NK-92 (cell line): ENCODE data around the gene IL17RE.
"Not testable (repeated sequence)": the region's sequence is repeated elsewhere in the genome, so short reads cannot be mapped to it uniquely, and the experiment has no call there.

Experiments
- DNase-seq: peaks from one replicate; lab custom pipeline; 2025; ENCODE audit not compliant: unreplicated experiment; lab: John Stamatoyannopoulos, UW

Gene IL17RE

GRCh38 chr3:9932843-9933560 lies 30.4 kb downstream of the IL17RE start:
- peak; percentile 23 for DNase-seq

DNA sequence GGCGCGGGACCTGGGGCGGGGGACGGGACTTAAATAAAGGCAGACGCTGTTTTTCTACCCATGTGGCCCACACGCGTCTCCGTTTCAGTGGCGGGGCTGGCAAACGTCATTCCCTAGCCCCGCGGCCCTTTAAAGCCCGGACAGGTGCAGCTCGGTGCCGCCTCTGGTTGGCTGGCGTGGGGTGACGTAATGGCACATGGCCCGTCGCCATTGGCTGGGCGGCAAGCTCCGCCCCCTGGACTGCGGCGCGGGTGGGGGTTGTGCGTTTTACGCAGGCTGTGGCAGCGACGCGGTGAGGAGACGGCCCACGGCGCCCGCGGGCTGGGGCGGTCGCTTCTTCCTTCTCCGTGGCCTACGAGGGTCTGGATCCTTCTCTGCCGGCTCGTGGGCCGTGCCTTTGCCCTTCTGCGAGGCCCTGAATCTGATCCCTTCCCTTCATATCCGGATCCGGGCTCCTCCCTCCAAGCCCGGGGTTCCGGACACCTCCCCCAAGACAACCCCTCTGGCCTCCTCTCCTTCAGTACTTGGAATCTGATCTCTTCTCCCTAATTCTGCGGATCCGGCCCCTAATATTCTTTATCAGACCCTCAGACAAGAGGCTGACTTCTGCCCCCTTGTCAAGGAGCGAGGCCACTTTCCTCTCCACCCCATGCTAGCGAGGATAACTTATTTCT lies 31.1 kb downstream of the IL17RE start, which contains the start of gene CRELD1:
Gene CRELD1, plus strand, starts transcription at position 274 of the 674 bp plus-strand sequence. CDS start 605 bp downstream, outside the sequence.
- peak; percentile 82 for DNase-seq

- DNase-seq: no peak
Measured at GRCh38 chr3:9934235-9934621, 31.6 kb downstream of the IL17RE start.

DNA sequence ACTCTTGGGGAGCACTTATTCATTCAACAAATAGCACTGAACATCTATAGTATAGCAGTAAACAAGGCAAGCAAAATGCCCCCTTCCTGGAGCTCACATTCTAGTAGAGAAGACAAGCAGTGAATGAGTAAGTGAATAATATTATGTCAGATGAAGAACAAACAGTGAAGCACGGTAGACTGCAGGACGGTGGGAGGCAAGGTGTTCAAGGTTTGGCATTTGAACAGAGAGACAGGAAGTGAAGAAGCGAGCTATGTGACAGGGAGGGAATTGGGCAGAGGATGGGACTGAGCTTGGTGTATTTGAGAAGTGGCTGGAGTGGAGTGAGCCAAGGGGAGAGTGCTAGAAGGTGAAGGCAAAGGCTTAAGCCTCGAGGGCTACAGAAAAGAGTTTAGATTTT lies 32.3 kb downstream of the IL17RE start:
- DNase-seq: no peak

DNA sequence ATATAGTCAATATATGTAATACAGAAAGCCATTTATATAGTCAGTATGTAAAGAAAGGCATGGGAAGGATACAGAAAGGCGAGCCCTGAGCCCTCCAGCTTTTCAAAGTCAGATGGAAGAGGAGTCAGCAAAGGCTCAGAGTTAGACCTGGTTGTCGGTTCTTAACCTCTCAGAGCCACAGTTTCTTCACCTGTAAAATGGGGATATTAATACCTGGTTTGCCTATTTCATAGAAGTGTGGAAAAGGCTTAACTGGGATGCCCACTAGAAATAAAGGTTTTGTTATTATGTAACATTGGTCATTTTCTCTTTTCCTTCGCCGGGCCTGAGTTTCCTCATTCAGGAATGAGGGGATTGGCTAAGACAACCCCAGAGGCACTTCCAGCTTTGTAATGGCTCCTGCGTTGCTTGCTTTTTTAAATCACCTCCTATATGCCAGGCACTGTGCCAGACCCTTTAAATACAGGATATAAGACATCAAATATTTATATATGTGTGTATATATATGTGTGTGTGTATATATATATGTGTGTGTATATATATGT lies 33.4 kb downstream of the IL17RE start:
- no peak for DNase-seq

DNA sequence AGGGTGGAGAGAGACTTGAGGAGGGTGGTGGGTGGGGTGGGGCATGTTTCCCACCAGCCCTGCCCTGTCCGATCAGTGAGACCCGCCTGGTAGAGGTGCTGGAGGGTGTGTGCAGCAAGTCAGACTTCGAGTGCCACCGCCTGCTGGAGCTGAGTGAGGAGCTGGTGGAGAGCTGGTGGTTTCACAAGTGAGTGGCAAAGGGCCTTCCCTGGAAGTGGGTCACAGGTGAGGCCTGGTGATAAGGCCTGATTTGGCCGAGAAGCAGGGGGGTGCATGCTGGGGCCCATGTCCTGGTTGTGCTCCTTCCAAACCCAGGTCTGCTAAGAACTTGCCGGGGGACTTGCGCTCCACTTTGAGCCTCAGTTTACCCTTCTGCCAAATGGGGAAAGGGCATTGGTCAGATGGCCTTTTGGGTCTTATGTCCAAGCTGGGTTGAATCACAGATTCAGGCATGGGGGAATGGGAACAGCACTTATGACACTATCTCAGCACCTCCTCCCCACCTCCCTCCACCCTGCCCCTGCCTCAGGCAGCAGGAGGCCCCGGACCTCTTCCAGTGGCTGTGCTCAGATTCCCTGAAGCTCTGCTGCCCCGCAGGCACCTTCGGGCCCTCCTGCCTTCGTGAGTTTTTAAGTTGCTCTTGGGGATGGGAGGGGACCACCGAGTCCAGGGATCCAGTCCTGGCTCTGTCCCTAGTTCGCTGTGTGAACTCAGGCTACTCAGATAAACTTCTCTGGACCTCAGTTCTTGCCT lies 35.0 kb downstream of the IL17RE start:
- DNase-seq: no peak

DNA sequence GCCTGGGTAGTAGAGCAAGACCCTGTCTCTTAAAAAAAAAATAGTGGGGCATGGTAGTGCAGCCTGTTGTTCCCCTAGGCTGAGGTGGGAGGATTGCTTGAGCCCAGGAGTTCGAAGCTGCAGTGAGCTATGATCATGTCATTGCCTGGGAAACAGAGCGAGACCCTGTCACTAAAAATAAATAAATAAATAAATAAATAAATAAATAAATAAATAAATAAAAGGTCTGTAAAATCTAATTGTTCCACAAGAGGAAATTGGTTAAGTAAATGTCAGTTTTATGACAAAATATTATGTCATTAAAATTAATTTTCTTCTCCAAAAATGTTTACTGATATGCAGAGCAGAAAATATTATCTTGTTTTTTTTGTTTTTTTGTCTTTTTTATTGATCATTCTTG lies 36.3 kb downstream of the IL17RE start:
- no peak for DNase-seq

- DNase-seq: not testable (repeated sequence)
Measured at GRCh38 chr3:9939906-9940305, 37.3 kb downstream of the IL17RE start.

- DNase-seq: no peak
Measured at GRCh38 chr3:9940746-9941145, 38.1 kb downstream of the IL17RE start.

- no peak for DNase-seq
Measured at GRCh38 chr3:9942164-9942563, 39.5 kb downstream of the IL17RE start.

- DNase-seq: no peak
Measured at GRCh38 chr3:9942934-9943690, 40.5 kb downstream of the IL17RE start.

DNA sequence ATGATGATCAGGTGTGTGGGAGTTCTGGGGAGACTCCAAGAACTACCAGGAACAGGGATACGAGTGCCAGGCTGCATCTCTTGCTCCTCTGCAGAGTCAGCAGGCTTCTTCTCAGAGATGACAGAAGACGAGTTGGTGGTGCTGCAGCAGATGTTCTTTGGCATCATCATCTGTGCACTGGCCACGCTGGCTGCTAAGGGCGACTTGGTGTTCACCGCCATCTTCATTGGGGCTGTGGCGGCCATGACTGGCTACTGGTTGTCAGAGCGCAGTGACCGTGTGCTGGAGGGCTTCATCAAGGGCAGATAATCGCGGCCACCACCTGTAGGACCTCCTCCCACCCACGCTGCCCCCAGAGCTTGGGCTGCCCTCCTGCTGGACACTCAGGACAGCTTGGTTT lies 41.6 kb downstream of the IL17RE start:
- no peak for DNase-seq

DNA sequence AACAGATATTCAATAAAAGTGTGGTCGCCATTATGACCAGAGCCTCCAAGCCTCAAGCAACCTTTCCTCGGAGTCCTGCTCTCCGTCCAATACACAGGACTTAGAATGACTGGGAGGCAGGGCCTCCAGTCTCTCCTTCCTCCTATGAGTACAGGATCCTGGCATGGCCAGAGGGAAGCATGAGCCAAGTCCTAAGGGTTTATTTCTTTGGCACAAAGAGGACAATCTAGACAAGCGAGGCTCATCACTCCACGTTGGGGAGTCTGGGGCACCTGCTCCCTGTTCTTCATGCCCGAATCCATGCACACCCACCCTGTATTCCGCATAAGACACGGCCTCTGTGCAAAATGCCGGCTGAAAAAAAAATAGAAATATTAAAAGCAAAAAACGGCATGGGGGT lies 42.7 kb downstream of the IL17RE start:
- no peak for DNase-seq

- peak; percentile 17 for DNase-seq
Measured at GRCh38 chr3:9946112-9947024, 43.7 kb downstream of the IL17RE start.

GRCh38 chr3:9947025-9947995 lies 44.7 kb downstream of the IL17RE start:
- DNase-seq: no peak

- DNase-seq: no peak
Measured at GRCh38 chr3:9948586-9948985, 45.9 kb downstream of the IL17RE start.

GRCh38 chr3:9949115-9949514 lies 46.5 kb downstream of the IL17RE start:
- DNase-seq: no peak

GRCh38 chr3:9949626-9950025 lies 47.0 kb downstream of the IL17RE start:
- no peak for DNase-seq

- DNase-seq: no peak
Measured at GRCh38 chr3:9951126-9951525, 48.5 kb downstream of the IL17RE start.
